ENCODE results near the gene EGFL7. TPM values are rescaled to one million over a fixed set of nuclear protein-coding genes. Genes with fewer than 3 reads are reported as not detected.

EGFL7 gene
- total and polyA plus RNA-seq, 10 of the 15 experiments (the other 5 are each of a cell fraction or from before 2014, with no cell fraction given): 0.06 to 0.46 (median 0.19) TPM; not detected in 5

- CTCF ChIA-PET: interaction anchor here (1.2 kb wide), 1 partner anchor 10 kb away, joined by 3 read pairs; no protein-coding TSS in a partner anchor
- SMC1A ChIA-PET (ENCODE audit: uncharacterized antibody, unreplicated experiment): interaction anchor here (0.7 to 1.3 kb wide), 3 partner anchors 11 to 37 kb away, joined by 3 read pairs; no protein-coding TSS in a partner anchor
- intact Hi-C loops (cut with micrococcal nuclease; ENCODE audit: unreplicated experiment): no loop called here
- RAD21 ChIA-PET (ENCODE audit: unreplicated experiment): no interaction called here
- Histone ChIP-seq H3K36me3 (ENCODE audit: control insufficient read depth in 2 of 2, insufficient read depth in 2 of 2, low read length in 1 of 2) (no peaks in the 10 kb centered on the region), H3K27me3 (replicated peaks in 1 of 2; ENCODE audit: control insufficient read depth in 2 of 2, insufficient read depth in 2 of 2, low read length in 1 of 2) (no peaks in the 10 kb centered on the region), H3K9me3 (replicated peaks; ENCODE audit: control insufficient read depth, insufficient read depth, low read length) (no peaks in the 10 kb centered on the region), H3K4me1 (ENCODE audit: control insufficient read depth, insufficient read depth, low read length) (peaks cover 16% of the 10 kb centered on the region), H3K79me2 (ENCODE audit: control insufficient read depth, insufficient read depth, low read length) (peaks cover 7% of the 10 kb centered on the region), H3K27ac (ENCODE audit: control insufficient read depth, insufficient read depth) (no peak overlapping the region), H2AFZ (ENCODE audit: control insufficient read depth, low read depth, low read length) (no peak overlapping the region), H3K9ac (ENCODE audit: control insufficient read depth, insufficient read depth, low read length) (no peak overlapping the region), H3K4me2 (ENCODE audit: control insufficient read depth, insufficient read depth) (no peak overlapping the region), H3K4me3 (no peak overlapping the region), H4K20me1 (ENCODE audit: control insufficient read depth, insufficient read depth) (no peaks in the 10 kb centered on the region)
- in situ Hi-C loops (cut with MboI): no loop called here
- POLR2A ChIA-PET: no interaction called here
- no TSS peak for BruUV-seq (replicated peaks)
- 50% methylated on average over 25 of the region's 25 CpGs for WGBS (ENCODE audit: insufficient coverage, insufficient replicate concordance, low lambda C conversion rate, missing lambda C conversion rate)
- ATAC-seq: no peak
- FAIRE-seq: no peak
- no peak for TF ChIP-seq ZNF207 (IDR thresholded peaks at IDR 0.05; ENCODE audit: borderline replicate concordance)
- no peak for TF ChIP-seq CREM (IDR thresholded peaks at IDR 0.05; ENCODE audit: low read depth)
- TF ChIP-seq ZNF274 (IDR thresholded peaks at IDR 0.05; ENCODE audit: insufficient read depth, insufficient read length): no peak
- no peak for TF ChIP-seq CREB1 (IDR thresholded peaks at IDR 0.05; ENCODE audit: low read depth)
- TF ChIP-seq TCF12 (IDR thresholded peaks at IDR 0.05; ENCODE audit: low read depth, low read length): no peak
- no peak for TF ChIP-seq TARDBP (IDR thresholded peaks at IDR 0.05; ENCODE audit: borderline replicate concordance)
- no peak for TF ChIP-seq PRDM15 (CRISPR knock-in tag; IDR thresholded peaks at IDR 0.05)
- no peak for TF ChIP-seq NFXL1 (IDR thresholded peaks at IDR 0.05; ENCODE audit: borderline replicate concordance)
- TF ChIP-seq EGR1 (IDR thresholded peaks at IDR 0.05; ENCODE audit: borderline replicate concordance in 1 of 2, low read depth in 2 of 2, low read length in 2 of 2): no peak
- no peak for DNase-seq (ENCODE audit: low read depth, low spot score)
These were observed 27.5 kb downstream of the EGFL7 start for GRCh38 chr9:136690104-136690805.

All from GM12878 (cell line).